PFSK-1 (cell line): ENCODE data around the gene TIAM2.

Experiments used
- REST ChIP-seq, 2 experiments: IDR thresholded peaks; 2 replicates each; pipeline versions ENCODE4 v1.6.1 to v1.8.0; 2011 to 2012; ENCODE audit warnings: low read depth in 2 of 2, low read length in 2 of 2, control low read depth in 1 of 2, inconsistent platforms in 1 of 2, mild to moderate bottlenecking in 1 of 2, moderate library complexity in 1 of 2; ENCODE audit not compliant: insufficient read depth in 1 of 2
- SIN3A ChIP-seq: IDR thresholded peaks from 2 replicates; pipeline ENCODE4 v1.6.1; 2012; ENCODE audit warnings: mild to moderate bottlenecking, low read length, moderate library complexity, borderline replicate concordance; ENCODE audit not compliant: insufficient read depth

GRCh38 chr6:155093430-155093829 lies 98.3 kb downstream of the TIAM2 start:
- no peak for TF ChIP-seq SIN3A
- no peak for TF ChIP-seq REST (IDR thresholded peaks at IDR 0.05; ENCODE audit: insufficient read depth in 1 of 2, low read depth in 2 of 2, low read length in 2 of 2)
